K562 (cell line): ENCODE results near the gene SLC26A3. TPM values are rescaled to one million over a fixed set of nuclear protein-coding genes. Genes with fewer than 3 reads are reported as not detected.

Experiments
- ARID1B ChIP-seq: fragments of 450-650 bp; IDR thresholded peaks from 2 replicates; pipeline ENCODE4 v1.6.1; 2016; ENCODE audit warnings: antibody characterized with exemption, mild to moderate bottlenecking, inconsistent platforms
- ARID2 ChIP-seq: fragments of 450-650 bp; IDR thresholded peaks from 2 replicates; pipeline ENCODE4 v1.6.1; 2017; ENCODE audit warnings: antibody characterized with exemption, mild to moderate bottlenecking
- BCOR ChIP-seq: fragments of 450-650 bp; IDR thresholded peaks from 2 replicates; pipeline ENCODE4 v1.6.1; 2016
- BMI1 ChIP-seq: fragments of 150-350 bp; IDR thresholded peaks from 2 replicates; pipeline ENCODE4 v1.6.1; 2014; ENCODE audit warnings: low read length
- CBX2 ChIP-seq: fragments of 200-600 bp; sonication (generic); IDR thresholded peaks from one replicate; pipeline ENCODE4 v1.6.1; 2012; ENCODE audit warnings: mild to moderate bottlenecking, low read length, inconsistent platforms; ENCODE audit not compliant: insufficient read depth, poor library complexity, severe bottlenecking
- CSDE1 ChIP-seq, 2 experiments: fragments of 450-650 bp; IDR thresholded peaks; 2 replicates each; pipeline ENCODE4 v1.6.1; 2016; ENCODE audit warnings: mild to moderate bottlenecking in 1 of 2
- DDX20 ChIP-seq: fragments of 450-650 bp; IDR thresholded peaks from 2 replicates; pipeline ENCODE4 v1.6.1; 2016; ENCODE audit warnings: missing genetic modification characterization, low read depth, mild to moderate bottlenecking, missing compliant biosample characterization, moderate library complexity
- FOXA1 ChIP-seq: fragments of 450-650 bp; IDR thresholded peaks from 2 replicates; pipeline ENCODE4 v1.6.1; 2016; ENCODE audit warnings: mild to moderate bottlenecking, borderline replicate concordance
- HIVEP1 ChIP-seq: fragments of 250-450 bp; sonication (Bioruptor Pico); IDR thresholded peaks from 2 replicates; pipeline ENCODE4 v1.4.0; 2020; ENCODE audit warnings: mild to moderate bottlenecking
- MTA2 ChIP-seq: fragments of 450-650 bp; IDR thresholded peaks from 2 replicates; pipeline ENCODE4 v1.6.1; 2016; ENCODE audit warnings: low read depth
- NUFIP1 ChIP-seq: fragments of 450-650 bp; IDR thresholded peaks from 2 replicates; pipeline ENCODE4 v1.6.1; 2018; ENCODE audit not compliant: partially characterized antibody
- SREBF2 ChIP-seq: sonication (generic); formaldehyde crosslinking; IDR thresholded peaks from 2 replicates; pipeline ENCODE4 v1.4.0; 2020; ENCODE audit warnings: mild to moderate bottlenecking, missing genetic modification reagents
- TEAD4 ChIP-seq, 2 experiments: sonication (generic) in 1 of 2; formaldehyde crosslinking in 1 of 2; IDR thresholded peaks; 2 replicates each; pipeline versions ENCODE4 v1.6.1 to v1.8.0; 2012 to 2022; ENCODE audit warnings: borderline replicate concordance in 1 of 2, inconsistent platforms in 1 of 2, low read length in 1 of 2, mild to moderate bottlenecking in 1 of 2, missing genetic modification reagents in 1 of 2
- ZNF143 ChIP-seq: sonication (generic); formaldehyde crosslinking; IDR thresholded peaks from 2 replicates; pipeline ENCODE4 v1.9.0; 2022; ENCODE audit warnings: mild to moderate bottlenecking, missing genetic modification reagents
- polyA plus RNA-seq, 8 experiments: library from polyadenylated mRNA; depleted of rRNA in 4 of 8; stranded (reverse) in 5 of 8; unstranded in 3 of 8; fragments of >200 nt; fragmentation: Nextera tagmentation in 2 of 8; fragmentation: Illumina TruSeq in 1 of 8; extraction: Ambion mirVana in 2 of 8; extraction: Trizol in 1 of 8; gene quantifications; 2 replicates each; pipeline versions ENCODE4 v1.2.1 to v1.2.3, GENCODE V29; 2011 to 2014; ENCODE audit warnings: inconsistent platforms in 1 of 8, missing spikeins in 1 of 8
- total RNA-seq, 7 experiments: library from RNA; depleted of rRNA in 6 of 7; stranded (reverse); fragments of >200 nt in 6 of 7; fragmentation: Illumina TruSeq in 2 of 7; extraction: Trizol in 2 of 7; gene quantifications; 2 replicates each; pipeline versions ENCODE4 v1.2.1 to v1.2.3, GENCODE V29; 2011 to 2021; ENCODE audit warnings: low replicate concordance in 1 of 7
- TF ChIP-seq, protein P1 (sequence below): IDR thresholded peaks from 3 replicates; pipeline ENCODE4 v1.6.1; 2011; ENCODE audit warnings: borderline replicate concordance, mild to moderate bottlenecking; ENCODE audit not compliant: insufficient read length, insufficient read depth
- TF ChIP-seq, protein P2 (sequence below): fragments of 450-650 bp; IDR thresholded peaks from 2 replicates; pipeline ENCODE4 v1.6.1; 2018; ENCODE audit warnings: mild to moderate bottlenecking, low read depth; ENCODE audit not compliant: partially characterized antibody
- TF ChIP-seq, protein P3 (sequence below), 2 experiments: fragments of 200-800 bp in 1 of 2; sonication (Bioruptor generic) in 1 of 2; sonication (generic) in 1 of 2; formaldehyde crosslinking in 1 of 2; IDR thresholded peaks in 1 of 2; conservative IDR thresholded peaks in 1 of 2; 2 replicates each; pipeline versions ENCODE4 v1.5.0 to v1.6.1; 2016 to 2020; ENCODE audit warnings: missing compliant biosample characterization in 1 of 2, missing genetic modification characterization in 1 of 2, missing genetic modification reagents in 1 of 2
- TF ChIP-seq, protein P4 (sequence below): fragments of 200-800 bp; sonication (Bioruptor generic); IDR thresholded peaks from 2 replicates; pipeline ENCODE4 v1.6.1; 2017; ENCODE audit warnings: missing genetic modification characterization, missing compliant biosample characterization
- TF ChIP-seq, protein P5 (sequence below): fragments of 250-450 bp; sonication (Bioruptor Pico); IDR thresholded peaks from 2 replicates; pipeline ENCODE4 v1.8.0; 2022; ENCODE audit warnings: inconsistent platforms, mild to moderate bottlenecking, moderate library complexity, borderline replicate concordance

Gene SLC26A3
- total and polyA plus RNA-seq, 9 of the 15 experiments (the other 6 are each of a cell fraction or from before 2014, with no cell fraction given) = 0.86 TPM; not detected in 8

DNA sequence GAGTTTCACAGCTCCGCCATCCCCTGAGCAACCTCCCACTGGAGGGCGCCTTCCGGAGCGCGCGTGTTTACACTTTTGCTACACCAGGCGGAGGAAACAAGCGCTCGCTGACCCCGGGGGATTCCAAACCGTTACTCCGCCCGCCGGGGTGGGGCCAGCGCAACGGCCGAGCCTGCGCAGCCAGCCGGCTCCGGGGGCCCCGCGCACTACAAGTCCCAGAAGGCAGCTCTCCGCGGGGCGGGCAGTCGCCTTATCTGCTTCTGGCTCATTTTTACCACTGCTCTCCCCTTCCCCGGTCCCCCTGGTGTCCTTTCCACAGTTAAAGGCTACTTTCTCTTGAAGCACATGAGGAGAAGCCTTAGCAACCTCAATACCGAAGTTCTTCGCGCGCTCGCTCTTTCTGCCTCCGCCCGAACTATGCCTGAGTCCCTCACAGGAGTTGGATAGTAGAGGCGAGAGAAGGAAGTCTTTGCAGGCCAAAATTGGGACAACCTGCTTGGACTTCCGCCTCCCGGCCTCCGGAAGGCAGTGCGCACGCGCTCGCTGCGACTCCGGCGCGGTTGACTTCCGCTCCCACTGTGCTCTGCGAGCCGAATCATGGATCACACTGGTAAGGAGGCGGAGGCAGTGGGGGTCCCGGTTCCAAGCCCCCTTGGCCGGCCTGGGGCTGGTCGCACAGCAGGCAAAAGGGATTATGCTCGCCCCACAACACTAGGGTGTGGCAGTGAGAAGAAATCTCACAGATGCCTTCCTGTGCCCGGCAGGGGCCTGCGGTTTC, 59.3 kb downstream of the SLC26A3 start, which contains the start of gene CBLL1 (continued):
- TF ChIP-seq, protein P1, sequence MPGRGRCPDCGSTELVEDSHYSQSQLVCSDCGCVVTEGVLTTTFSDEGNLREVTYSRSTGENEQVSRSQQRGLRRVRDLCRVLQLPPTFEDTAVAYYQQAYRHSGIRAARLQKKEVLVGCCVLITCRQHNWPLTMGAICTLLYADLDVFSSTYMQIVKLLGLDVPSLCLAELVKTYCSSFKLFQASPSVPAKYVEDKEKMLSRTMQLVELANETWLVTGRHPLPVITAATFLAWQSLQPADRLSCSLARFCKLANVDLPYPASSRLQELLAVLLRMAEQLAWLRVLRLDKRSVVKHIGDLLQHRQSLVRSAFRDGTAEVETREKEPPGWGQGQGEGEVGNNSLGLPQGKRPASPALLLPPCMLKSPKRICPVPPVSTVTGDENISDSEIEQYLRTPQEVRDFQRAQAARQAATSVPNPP = no peak
- TF ChIP-seq CBX2 (no peak), ARID1B (peak; percentile 56; the same call in 1 of the 2 replicates), CSDE1 (IDR thresholded peaks at IDR 0.05) (0 out of 4 replicates have a peak, but pooled peaks of 1 of the 2 experiments have one; percentile 28), NUFIP1 (peak; percentile 27), MTA2 (no peak), BCOR (no peak; the same call in none of the 2 replicates), HIVEP1 (CRISPR knock-in tag) (no peak), BMI1 (no peak; the same call in 1 of the 2 replicates), TEAD4 (IDR thresholded peaks at IDR 0.05; ENCODE audit: low read length) (peak; percentile 27; the same call in 1 of the 2 replicates), TEAD4 (CRISPR knock-in tag; IDR thresholded peaks at IDR 0.05; ENCODE audit: borderline replicate concordance) (no peak), DDX20 (no peak), FOXA1 (no peak), ZNF143 (CRISPR knock-in tag) (peak; percentile 92), SREBF2 (CRISPR knock-in tag) (peak; percentile 77; the same call in 1 of the 2 replicates), ARID2 (no peak)
- TF ChIP-seq, protein P2, sequence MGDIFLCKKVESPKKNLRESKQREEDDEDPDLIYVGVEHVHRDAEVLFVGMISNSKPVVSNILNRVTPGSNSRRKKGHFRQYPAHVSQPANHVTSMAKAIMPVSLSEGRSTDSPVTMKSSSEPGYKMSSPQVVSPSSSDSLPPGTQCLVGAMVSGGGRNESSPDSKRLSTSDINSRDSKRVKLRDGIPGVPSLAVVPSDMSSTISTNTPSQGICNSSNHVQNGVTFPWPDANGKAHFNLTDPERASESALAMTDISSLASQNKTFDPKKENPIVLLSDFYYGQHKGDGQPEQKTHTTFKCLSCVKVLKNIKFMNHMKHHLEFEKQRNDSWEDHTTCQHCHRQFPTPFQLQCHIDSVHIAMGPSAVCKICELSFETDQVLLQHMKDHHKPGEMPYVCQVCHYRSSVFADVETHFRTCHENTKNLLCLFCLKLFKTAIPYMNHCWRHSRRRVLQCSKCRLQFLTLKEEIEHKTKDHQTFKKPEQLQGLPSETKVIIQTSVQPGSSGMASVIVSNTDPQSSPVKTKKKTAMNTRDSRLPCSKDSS = no peak
- TF ChIP-seq, protein P3, sequence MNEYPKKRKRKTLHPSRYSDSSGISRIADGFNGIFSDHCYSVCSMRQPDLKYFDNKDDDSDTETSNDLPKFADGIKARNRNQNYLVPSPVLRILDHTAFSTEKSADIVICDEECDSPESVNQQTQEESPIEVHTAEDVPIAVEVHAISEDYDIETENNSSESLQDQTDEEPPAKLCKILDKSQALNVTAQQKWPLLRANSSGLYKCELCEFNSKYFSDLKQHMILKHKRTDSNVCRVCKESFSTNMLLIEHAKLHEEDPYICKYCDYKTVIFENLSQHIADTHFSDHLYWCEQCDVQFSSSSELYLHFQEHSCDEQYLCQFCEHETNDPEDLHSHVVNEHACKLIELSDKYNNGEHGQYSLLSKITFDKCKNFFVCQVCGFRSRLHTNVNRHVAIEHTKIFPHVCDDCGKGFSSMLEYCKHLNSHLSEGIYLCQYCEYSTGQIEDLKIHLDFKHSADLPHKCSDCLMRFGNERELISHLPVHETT (CRISPR knock-in tag; conservative IDR thresholded peaks at IDR 0.05 in 1 of 2, IDR thresholded peaks at IDR 0.05 in 1 of 2) = no peak; a peak in 1 of 4 replicates
- TF ChIP-seq, protein P4, sequence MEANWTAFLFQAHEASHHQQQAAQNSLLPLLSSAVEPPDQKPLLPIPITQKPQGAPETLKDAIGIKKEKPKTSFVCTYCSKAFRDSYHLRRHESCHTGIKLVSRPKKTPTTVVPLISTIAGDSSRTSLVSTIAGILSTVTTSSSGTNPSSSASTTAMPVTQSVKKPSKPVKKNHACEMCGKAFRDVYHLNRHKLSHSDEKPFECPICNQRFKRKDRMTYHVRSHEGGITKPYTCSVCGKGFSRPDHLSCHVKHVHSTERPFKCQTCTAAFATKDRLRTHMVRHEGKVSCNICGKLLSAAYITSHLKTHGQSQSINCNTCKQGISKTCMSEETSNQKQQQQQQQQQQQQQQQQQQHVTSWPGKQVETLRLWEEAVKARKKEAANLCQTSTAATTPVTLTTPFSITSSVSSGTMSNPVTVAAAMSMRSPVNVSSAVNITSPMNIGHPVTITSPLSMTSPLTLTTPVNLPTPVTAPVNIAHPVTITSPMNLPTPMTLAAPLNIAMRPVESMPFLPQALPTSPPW (CRISPR knock-in tag) = peak; percentile 76; the same call in 1 of the 2 replicates
- TF ChIP-seq, protein P5, sequence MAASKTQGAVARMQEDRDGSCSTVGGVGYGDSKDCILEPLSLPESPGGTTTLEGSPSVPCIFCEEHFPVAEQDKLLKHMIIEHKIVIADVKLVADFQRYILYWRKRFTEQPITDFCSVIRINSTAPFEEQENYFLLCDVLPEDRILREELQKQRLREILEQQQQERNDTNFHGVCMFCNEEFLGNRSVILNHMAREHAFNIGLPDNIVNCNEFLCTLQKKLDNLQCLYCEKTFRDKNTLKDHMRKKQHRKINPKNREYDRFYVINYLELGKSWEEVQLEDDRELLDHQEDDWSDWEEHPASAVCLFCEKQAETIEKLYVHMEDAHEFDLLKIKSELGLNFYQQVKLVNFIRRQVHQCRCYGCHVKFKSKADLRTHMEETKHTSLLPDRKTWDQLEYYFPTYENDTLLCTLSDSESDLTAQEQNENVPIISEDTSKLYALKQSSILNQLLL (CRISPR knock-in tag) = no peak
